ENCODE results near the gene EXOC3.
"Not testable (repeated sequence)": the region's sequence is repeated elsewhere in the genome, so short reads cannot be mapped to it uniquely, and the experiment has no call there.

EXOC3 gene

DNA sequence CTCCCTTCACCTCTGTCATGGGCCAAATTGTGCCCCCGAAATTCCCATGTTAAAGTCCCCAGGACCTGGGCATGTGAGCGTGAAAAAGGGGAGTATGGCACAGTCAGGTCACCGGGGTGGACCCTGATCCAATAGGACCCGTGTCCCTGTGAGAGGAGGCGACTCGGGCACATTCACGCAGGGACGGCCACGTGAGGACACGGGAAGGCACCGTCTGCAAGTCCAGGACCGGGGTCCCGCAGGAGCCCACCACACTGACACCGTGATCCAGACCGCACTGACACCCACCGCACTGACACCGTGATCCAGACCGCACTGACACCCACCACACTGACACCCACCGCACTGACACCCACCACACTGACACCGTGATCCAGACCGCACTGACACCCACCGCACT lies 43.6 kb downstream of the EXOC3 start:
- not testable (repeated sequence) for DNase-seq (ENCODE audit: low read depth in 2 of 2)

DNA sequence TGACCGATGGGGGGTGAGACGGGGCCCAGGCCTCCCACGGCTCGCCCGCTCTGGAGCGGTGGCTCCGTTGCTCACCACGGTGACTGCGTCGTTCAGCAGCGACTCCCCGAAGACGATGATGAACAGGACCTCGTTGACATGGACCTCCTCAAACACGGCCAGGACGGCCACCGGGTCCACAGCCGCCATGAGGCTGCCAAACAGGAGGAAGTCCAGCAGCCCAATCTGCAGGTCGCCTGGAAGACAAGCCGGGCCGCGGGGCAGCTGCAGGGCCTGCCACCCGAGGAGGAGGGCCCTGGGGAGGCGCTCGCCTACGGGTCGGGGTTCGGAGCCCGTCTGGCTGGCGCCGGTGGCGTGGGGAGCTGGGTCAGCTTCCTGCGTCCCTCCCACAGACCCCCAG lies 45.3 kb downstream of the EXOC3 start:
- DNase-seq (ENCODE audit: low read depth in 2 of 2), result no peak

DNA sequence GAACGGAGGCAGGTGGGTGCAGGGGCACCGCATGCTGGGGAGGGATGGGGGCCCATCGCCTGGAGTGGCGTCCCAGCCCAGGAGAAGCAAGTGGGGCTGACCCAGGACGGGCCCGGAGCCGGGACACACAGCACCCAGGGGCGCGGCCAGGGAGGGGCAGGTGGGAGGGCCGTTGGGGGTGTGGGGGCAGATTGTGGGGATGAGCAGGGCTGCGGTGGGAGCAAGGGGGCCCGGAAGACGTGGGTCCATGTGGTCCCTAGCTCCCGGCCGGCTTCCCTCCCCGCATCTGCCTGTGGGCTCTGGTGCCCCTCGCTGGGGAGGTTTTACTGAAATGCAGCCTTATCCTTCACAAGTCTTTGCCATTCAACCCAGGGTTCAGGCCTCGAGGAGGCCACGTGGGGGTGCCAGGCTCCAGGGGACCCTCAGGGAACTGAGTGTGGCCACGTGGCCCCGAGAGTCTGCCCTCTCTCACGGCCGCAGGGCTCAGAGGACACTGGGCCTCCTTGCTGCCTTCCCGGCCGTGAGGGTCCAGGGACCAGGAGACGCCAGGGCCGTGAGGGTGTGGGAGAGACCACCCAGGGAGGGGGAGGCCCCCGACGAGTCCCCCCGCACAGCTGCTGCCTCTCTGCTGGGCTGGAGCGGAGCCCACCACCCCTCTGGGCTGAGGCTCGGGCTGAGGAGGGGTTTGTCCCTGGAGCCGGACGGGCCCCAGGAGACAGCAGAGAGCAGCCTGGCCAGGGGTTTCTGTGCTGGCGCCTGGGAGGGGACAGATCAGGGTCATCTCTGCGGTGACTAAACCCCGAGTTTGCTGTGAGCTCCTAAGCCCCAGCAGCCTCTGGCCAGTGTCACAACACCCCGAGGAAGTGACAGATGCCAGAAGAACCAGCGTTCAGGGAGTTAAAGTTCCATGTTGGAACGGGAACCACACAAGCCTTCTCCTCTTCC lies 46.0 kb downstream of the EXOC3 start:
- DNase-seq (ENCODE audit: low read depth in 2 of 2), result no peak

DNA sequence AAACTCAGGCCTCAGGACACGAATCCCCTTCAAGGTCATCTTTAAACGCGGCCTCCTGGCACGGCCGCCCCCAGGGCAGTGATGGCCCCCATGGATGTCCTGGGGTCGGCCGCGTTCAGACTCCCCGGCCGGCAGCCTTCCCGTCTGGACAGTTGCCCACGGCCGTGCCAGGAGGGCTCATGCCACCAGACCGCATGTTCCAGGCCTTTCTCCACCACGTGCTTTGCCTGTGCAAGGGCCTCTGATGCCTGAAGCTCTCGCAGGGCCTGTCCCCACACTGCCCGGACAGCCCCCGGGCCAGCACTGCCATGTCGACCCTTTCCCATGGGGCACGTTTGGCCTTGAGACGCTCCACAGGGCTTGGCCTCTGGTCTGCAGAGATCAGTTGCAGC lies 46.7 kb downstream of the EXOC3 start:
- DNase-seq (ENCODE audit: low read depth in 2 of 2), result no peak

DNA sequence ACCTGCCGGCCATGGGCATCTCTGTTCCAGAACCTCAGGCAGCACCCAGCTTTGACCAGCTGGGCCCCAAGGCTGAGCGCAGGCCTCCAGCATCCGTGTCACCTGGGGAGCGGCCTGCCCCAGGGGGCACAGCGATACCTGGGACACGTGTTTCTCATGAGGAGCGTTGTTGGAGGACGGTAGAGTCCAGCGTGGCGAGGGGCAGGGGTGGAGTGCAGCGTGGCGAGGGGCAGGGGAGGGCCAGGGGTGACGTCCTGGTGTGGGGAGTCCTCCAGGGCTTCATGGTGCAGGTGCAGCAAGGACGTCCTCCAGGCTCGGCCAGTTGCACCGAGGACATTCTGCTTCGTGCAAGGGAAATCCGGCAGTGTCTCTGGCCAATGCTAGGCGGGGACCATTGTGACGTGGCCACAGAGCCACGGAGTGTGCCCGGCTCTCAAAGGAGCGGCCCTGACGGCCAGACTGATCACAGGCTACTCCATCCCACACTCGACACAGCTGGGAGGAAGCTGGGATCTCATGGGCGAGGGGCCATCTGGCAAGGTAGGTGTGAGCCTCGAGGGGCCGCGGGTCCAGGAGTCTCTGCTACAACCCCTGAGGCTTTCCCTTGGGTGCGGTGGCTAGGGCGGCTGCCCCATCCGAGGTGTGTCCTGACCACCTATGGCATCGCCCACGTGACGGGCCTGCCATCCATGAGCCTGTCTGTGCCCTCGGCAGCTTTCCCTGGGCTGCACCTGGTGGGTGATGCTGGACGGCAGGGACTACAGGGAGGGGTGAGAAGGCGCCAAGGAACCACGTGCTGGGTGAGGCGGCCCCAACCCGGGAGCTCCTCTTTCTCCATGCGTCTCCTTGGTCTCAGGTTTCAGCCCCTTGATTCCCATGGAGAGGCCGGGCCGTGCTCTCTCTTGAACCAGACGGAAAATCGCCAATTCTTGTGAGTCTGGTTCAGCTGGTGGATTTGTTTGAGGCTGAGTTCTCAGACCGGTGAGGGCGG lies 47.4 kb downstream of the EXOC3 start:
- no peak for DNase-seq (ENCODE audit: low read depth in 2 of 2)

- DNase-seq (ENCODE audit: low read depth in 2 of 2), result no peak
Measured at GRCh38 chr5:491119-491855, 48.3 kb downstream of the EXOC3 start.

GRCh38 chr5:491856-492155 lies 48.8 kb downstream of the EXOC3 start:
- DNase-seq (ENCODE audit: low read depth in 2 of 2), result no peak

DNA sequence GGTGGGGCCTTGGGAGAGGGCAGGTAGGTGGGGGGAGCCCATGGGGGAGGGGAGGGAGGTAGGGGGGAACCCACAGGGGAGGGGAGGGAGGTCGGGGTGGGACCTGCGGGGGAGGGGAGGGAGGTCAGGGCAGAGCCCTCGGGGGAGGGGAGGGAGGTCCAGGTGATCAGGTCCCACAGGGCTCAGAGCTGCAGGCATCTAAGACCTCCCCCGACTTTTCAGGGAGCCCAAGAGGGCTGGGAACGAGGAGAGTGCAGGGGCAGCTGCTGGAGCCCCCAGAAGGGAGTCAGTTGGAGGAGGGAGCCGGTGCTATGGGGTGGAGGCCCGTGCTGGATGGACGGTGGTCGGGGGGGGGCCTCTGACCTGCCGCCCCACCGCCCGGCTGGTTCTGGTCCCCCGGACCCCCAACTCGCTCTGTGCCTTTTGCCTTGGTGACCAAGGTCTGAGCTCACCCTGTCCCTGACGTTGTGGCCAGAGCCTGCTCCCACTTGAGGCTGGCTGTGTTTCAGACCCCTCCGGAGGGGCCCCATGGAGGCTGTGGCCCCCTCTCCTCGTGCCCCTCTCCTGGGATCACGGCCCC lies 49.4 kb downstream of the EXOC3 start:
- DNase-seq (ENCODE audit: low read depth in 2 of 2), result no peak

GRCh38 chr5:493119-493701 lies 50.2 kb downstream of the EXOC3 start:
- DNase-seq (ENCODE audit: low read depth in 2 of 2), result no peak

DNA sequence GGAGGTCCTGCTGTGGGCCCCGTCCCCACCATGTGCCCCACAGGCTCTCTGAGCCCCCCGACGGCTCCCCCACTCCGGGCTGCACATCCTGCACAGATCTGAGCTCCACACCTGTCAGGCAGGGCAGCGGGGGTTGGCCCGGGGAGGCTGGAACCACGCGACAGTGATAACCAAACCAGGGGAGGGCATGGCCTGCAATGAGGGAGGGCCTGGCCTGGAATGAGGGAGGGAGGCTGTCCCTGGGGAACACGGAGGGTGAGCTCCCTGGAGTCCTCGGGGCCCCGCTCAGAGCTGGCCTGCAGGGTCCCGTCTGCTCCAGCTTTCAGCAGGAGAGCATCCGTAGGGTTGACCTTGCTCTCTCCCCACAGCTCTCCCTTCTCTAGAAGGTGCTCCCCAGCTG lies 50.8 kb downstream of the EXOC3 start:
- no peak for DNase-seq (ENCODE audit: low read depth in 2 of 2)

- no peak for DNase-seq (ENCODE audit: low read depth in 2 of 2)
Measured at GRCh38 chr5:494667-495255, 51.8 kb downstream of the EXOC3 start.

GRCh38 chr5:496028-496427 lies 53.1 kb downstream of the EXOC3 start:
- no peak for DNase-seq (ENCODE audit: low read depth in 2 of 2)

GRCh38 chr5:497090-497700 lies 54.2 kb downstream of the EXOC3 start:
- DNase-seq (ENCODE audit: low read depth in 2 of 2), result no peak

GRCh38 chr5:497871-498509 lies 55.0 kb downstream of the EXOC3 start:
- no peak for DNase-seq (ENCODE audit: low read depth in 2 of 2)

DNA sequence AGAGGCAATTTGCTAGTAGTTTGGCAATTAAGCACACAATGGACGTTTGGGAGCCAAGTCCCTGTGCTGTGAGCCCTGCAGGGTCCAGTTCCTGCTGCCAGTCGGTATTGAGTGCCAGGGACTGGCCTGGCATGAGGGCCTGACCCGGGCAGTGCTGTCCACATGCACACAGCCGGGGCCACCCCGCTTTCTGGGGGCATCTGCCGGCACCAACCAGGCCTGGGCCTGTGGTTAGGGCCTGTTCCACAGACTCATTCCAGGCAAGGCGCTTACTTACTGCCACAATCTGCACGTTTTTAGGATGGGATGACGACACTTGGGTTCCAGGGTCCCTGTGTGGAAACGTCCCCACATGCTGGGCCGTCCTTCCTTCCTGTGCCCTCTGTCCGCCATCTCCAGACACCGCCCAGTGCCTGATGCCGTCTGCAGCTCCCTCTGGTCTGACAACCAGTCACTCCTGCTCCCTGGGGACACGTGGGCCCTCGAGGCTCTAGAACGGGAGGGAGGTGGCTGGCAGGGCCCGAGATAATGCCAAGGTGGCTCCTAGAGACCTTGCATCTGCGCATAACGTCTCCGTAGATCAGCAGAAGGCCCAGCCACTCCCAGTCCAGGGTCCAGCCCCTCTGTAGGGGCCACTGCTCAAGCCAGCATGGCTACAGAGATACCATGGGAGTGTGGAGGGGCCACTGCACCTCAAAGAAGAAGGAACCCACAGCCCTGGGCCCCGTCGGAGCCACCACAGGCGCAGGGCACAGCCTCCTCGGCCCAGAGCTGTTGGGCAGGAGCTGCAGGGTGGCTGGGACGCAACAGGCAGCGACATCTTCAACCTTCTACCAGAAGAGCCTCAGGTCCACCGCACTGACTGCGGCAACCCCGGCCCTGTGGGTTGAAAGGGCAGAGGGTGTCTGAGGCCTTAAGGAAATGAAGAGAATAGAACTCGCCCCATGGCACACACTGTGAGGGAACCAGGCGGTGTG lies 56.5 kb downstream of the EXOC3 start:
- no peak for DNase-seq (ENCODE audit: low read depth in 2 of 2)

- DNase-seq (ENCODE audit: low read depth in 2 of 2), result no peak
Measured at GRCh38 chr5:500491-500890, 57.5 kb downstream of the EXOC3 start.

DNA sequence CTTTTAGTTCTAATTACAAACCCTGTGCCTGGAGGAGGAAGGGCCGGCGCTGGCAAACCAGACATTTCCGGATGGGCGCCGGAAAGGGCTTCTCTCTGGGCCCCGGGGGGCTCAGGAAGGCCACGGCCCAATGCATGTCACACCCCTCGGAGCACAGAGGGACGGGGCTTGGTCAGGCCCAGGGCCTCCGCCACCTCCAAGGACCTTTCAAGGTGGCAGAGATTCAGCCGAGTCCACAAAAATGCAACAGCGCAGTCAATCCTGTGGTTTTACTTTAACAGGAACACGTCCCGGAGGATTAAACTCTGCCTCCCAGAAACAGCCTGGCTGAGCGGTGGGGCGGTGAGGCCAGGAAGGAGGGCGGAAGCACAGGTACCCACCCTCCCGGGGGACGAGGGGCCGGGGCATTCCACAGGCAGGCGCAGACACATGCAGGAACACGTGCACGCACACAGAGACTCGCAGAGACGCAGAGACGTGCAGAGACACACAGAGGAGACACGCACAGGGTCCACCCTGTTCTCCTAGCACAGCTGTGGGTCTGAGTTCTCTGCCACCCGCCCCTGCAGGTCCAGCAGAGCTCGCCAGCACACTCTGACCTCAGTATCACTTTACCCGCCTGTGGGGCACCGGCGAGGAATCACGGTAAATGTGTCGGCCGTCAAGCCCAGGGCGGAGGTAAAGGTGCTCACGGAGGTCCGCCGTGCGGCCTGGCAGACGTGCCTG lies 58.3 kb downstream of the EXOC3 start:
- no peak for DNase-seq (ENCODE audit: low read depth in 2 of 2)

DNA sequence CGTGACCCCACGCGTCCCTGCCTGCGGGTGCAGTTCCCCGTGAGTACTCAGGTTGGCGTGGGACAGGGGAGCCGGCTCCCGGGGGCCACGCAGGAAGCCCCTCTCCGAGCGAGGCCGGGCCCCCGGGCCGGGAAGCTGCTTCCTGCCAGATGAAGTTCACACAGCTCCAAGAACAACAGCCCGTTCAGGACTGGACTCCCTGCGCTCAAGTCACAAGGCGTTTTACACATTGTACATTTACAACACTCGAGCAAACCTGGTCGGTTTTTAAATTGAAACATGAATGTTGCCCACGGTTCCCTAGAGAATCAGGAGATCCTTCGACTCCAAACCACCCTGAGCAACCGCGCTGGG lies 58.8 kb downstream of the EXOC3 start:
- DNase-seq (ENCODE audit: low read depth in 2 of 2), result no peak
